Measurements from ENCODE around the gene MYO3B. TPM values are rescaled to one million over a fixed set of nuclear protein-coding genes. Genes with fewer than 3 reads are reported as not detected.

The MYO3B gene
- polyA plus RNA-seq, 1 donor (not counting 4 experiments of a cell fraction or from before 2014, with no cell fraction given), result 4.4 TPM

GRCh38 chr2:170332676-170333402 is 154.9 kb downstream of the MYO3B start:
- Histone ChIP-seq H3K36me3 (ENCODE audit: control insufficient read depth in 2 of 2, extremely low read depth in 1 of 2, insufficient read depth in 2 of 2, low read length in 2 of 2) (no peaks in the 10 kb centered on the region), H3K9ac (ENCODE audit: control insufficient read depth, extremely low read depth, insufficient read depth, low read length) (no peak overlapping the region), H2AFZ (ENCODE audit: control insufficient read depth, low read length) (no peak overlapping the region), H3K4me2 (ENCODE audit: control insufficient read depth, extremely low read depth, insufficient read depth, low read depth, low read length) (no peak overlapping the region), H3K27me3 (ENCODE audit: control insufficient read depth, extremely low read depth, insufficient read depth, low read length) (no peaks in the 10 kb centered on the region), H3K9me3 (ENCODE audit: control insufficient read depth, low read depth, low read length) (no peaks in the 10 kb centered on the region), H3K9me1 (ENCODE audit: control insufficient read depth, extremely low read depth, insufficient read depth, low read length) (no peaks in the 10 kb centered on the region), H4K20me1 (ENCODE audit: control insufficient read depth, extremely low read depth, insufficient read depth, low read length) (no peaks in the 10 kb centered on the region), H3K27ac (ENCODE audit: control insufficient read depth, insufficient read depth, low read length) (no peak overlapping the region), H3K4me3 (ENCODE audit: control insufficient read depth in 2 of 3, extremely low read depth in 1 of 3, insufficient read depth in 2 of 3, low read depth in 1 of 3, low read length in 3 of 3) (no peak overlapping the region), H3K79me2 (ENCODE audit: control insufficient read depth, insufficient read depth, low read length) (no peaks in the 10 kb centered on the region), H3K4me1 (ENCODE audit: control insufficient read depth, extremely low read depth, insufficient read depth, low read length) (no peaks in the 10 kb centered on the region)
- no peak for FAIRE-seq
- dilution Hi-C loops (cut with MboI; ENCODE audit: extremely low pct_ligation_motif_present, low sequenced_read_pairs), result no loop called here
- TF ChIP-seq, protein P1, sequence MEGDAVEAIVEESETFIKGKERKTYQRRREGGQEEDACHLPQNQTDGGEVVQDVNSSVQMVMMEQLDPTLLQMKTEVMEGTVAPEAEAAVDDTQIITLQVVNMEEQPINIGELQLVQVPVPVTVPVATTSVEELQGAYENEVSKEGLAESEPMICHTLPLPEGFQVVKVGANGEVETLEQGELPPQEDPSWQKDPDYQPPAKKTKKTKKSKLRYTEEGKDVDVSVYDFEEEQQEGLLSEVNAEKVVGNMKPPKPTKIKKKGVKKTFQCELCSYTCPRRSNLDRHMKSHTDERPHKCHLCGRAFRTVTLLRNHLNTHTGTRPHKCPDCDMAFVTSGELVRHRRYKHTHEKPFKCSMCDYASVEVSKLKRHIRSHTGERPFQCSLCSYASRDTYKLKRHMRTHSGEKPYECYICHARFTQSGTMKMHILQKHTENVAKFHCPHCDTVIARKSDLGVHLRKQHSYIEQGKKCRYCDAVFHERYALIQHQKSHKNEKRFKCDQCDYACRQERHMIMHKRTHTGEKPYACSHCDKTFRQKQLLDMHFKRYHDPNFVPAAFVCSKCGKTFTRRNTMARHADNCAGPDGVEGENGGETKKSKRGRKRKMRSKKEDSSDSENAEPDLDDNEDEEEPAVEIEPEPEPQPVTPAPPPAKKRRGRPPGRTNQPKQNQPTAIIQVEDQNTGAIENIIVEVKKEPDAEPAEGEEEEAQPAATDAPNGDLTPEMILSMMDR (optimal IDR thresholded peaks at IDR 0.05 in 1 of 3, IDR thresholded peaks at IDR 0.05 in 1 of 3, conservative IDR thresholded peaks at IDR 0.05 in 1 of 3; ENCODE audit: extremely low read depth in 1 of 3, insufficient read depth in 2 of 3, low read length in 3 of 3), result no peak
- no peak for TF ChIP-seq EZH2 (IDR thresholded peaks at IDR 0.05; ENCODE audit: low read length)
- no peak for DNase-seq (ENCODE audit: low read depth, low spot score)

- Histone ChIP-seq H3K27me3 (ENCODE audit: control insufficient read depth, extremely low read depth, insufficient read depth, low read length) (no peaks in the 10 kb centered on the region), H3K4me2 (ENCODE audit: control insufficient read depth, extremely low read depth, insufficient read depth, low read depth, low read length) (no peak overlapping the region), H3K4me3 (ENCODE audit: control insufficient read depth in 2 of 3, extremely low read depth in 1 of 3, insufficient read depth in 2 of 3, low read depth in 1 of 3, low read length in 3 of 3) (no peak overlapping the region), H3K9me3 (ENCODE audit: control insufficient read depth, low read depth, low read length) (no peaks in the 10 kb centered on the region), H2AFZ (ENCODE audit: control insufficient read depth, low read length) (no peak overlapping the region), H3K36me3 (ENCODE audit: control insufficient read depth in 2 of 2, extremely low read depth in 1 of 2, insufficient read depth in 2 of 2, low read length in 2 of 2) (no peaks in the 10 kb centered on the region), H3K9ac (ENCODE audit: control insufficient read depth, extremely low read depth, insufficient read depth, low read length) (no peak overlapping the region), H3K4me1 (ENCODE audit: control insufficient read depth, extremely low read depth, insufficient read depth, low read length) (no peaks in the 10 kb centered on the region), H3K79me2 (ENCODE audit: control insufficient read depth, insufficient read depth, low read length) (no peaks in the 10 kb centered on the region), H3K9me1 (ENCODE audit: control insufficient read depth, extremely low read depth, insufficient read depth, low read length) (no peaks in the 10 kb centered on the region), H4K20me1 (ENCODE audit: control insufficient read depth, extremely low read depth, insufficient read depth, low read length) (no peaks in the 10 kb centered on the region), H3K27ac (ENCODE audit: control insufficient read depth, insufficient read depth, low read length) (no peak overlapping the region)
- DNase-seq (ENCODE audit: low read depth, low spot score) (no peak), FAIRE-seq (no peak)
- dilution Hi-C loops (cut with MboI; ENCODE audit: extremely low pct_ligation_motif_present, low sequenced_read_pairs), result no loop called here
- no peak for TF ChIP-seq EZH2 (IDR thresholded peaks at IDR 0.05; ENCODE audit: low read length)
These were observed 157.4 kb downstream of the MYO3B start for GRCh38 chr2:170335351-170335750.

- FAIRE-seq, result no peak
- H3K4me3 ChIP-seq (ENCODE audit: control insufficient read depth in 2 of 3, extremely low read depth in 1 of 3, insufficient read depth in 2 of 3, low read depth in 1 of 3, low read length in 3 of 3), result no peak overlapping the region
- H3K79me2 ChIP-seq (ENCODE audit: control insufficient read depth, insufficient read depth, low read length), result no peaks in the 10 kb centered on the region
- no peak for TF ChIP-seq EZH2 (IDR thresholded peaks at IDR 0.05; ENCODE audit: low read length)
- TF ChIP-seq, protein P1 (optimal IDR thresholded peaks at IDR 0.05 in 1 of 3, IDR thresholded peaks at IDR 0.05 in 1 of 3, conservative IDR thresholded peaks at IDR 0.05 in 1 of 3; ENCODE audit: extremely low read depth in 1 of 3, insufficient read depth in 2 of 3, low read length in 3 of 3), result no peak
- H3K27me3 ChIP-seq (ENCODE audit: control insufficient read depth, extremely low read depth, insufficient read depth, low read length), result no peaks in the 10 kb centered on the region
- no peak overlapping the region for H3K9ac ChIP-seq (ENCODE audit: control insufficient read depth, extremely low read depth, insufficient read depth, low read length)
- no peaks in the 10 kb centered on the region for H4K20me1 ChIP-seq (ENCODE audit: control insufficient read depth, extremely low read depth, insufficient read depth, low read length)
- no peak overlapping the region for H2AFZ ChIP-seq (ENCODE audit: control insufficient read depth, low read length)
- dilution Hi-C loops (cut with MboI; ENCODE audit: extremely low pct_ligation_motif_present, low sequenced_read_pairs), result no loop called here
- DNase-seq (ENCODE audit: low read depth, low spot score), result no peak
- no peaks in the 10 kb centered on the region for H3K9me1 ChIP-seq (ENCODE audit: control insufficient read depth, extremely low read depth, insufficient read depth, low read length)
- H3K36me3 ChIP-seq (ENCODE audit: control insufficient read depth in 2 of 2, extremely low read depth in 1 of 2, insufficient read depth in 2 of 2, low read length in 2 of 2), result no peaks in the 10 kb centered on the region
- H3K27ac ChIP-seq (ENCODE audit: control insufficient read depth, insufficient read depth, low read length), result no peak overlapping the region
- H3K9me3 ChIP-seq (ENCODE audit: control insufficient read depth, low read depth, low read length), result no peaks in the 10 kb centered on the region
- H3K4me1 ChIP-seq (ENCODE audit: control insufficient read depth, extremely low read depth, insufficient read depth, low read length), result no peaks in the 10 kb centered on the region
- H3K4me2 ChIP-seq (ENCODE audit: control insufficient read depth, extremely low read depth, insufficient read depth, low read depth, low read length), result no peak overlapping the region
These were observed 158.5 kb downstream of the MYO3B start for GRCh38 chr2:170336408-170336807.
